ENCODE measurements around the gene SPATA20.

The SPATA20 gene

DNA sequence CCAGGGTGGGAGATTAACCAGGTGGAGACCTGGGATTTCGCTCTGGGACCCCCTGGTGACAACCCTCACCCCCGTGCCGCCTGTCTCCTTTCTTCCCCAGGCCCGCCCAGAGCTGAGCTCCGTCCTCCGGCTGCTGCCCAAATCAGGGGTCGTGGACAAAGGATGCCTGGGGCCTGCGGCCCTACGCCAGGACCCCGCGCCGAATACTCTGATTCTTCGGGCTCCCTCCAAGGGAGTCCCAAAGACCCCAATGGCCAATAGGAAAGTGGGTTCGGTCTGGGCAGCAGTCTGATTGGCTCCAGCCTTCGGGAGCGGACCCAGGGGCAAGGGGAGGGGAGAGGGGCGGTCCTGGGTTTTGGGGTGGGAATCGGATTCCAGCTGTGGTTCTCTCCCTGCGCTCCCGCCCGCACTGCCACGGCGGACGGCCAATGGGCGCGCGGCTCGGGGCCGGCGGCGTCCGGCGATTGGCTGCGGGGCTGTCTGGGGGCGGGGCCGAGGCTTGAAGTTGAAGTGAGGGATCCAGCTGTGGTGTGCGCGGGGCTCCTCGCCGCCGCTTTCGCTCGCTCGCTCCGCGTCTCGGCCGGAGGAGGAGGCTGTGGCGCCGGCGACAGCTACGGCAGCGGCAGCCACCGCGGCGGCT, 13.3 kb downstream of the SPATA20 start, which contains the start of gene CACNA1G:
CACNA1G (plus strand) TSS at position 531 of the 640 bp plus-strand sequence. CDS start 745 bp downstream, outside the sequence.
- DNase-seq: peak; percentile 78

DNA sequence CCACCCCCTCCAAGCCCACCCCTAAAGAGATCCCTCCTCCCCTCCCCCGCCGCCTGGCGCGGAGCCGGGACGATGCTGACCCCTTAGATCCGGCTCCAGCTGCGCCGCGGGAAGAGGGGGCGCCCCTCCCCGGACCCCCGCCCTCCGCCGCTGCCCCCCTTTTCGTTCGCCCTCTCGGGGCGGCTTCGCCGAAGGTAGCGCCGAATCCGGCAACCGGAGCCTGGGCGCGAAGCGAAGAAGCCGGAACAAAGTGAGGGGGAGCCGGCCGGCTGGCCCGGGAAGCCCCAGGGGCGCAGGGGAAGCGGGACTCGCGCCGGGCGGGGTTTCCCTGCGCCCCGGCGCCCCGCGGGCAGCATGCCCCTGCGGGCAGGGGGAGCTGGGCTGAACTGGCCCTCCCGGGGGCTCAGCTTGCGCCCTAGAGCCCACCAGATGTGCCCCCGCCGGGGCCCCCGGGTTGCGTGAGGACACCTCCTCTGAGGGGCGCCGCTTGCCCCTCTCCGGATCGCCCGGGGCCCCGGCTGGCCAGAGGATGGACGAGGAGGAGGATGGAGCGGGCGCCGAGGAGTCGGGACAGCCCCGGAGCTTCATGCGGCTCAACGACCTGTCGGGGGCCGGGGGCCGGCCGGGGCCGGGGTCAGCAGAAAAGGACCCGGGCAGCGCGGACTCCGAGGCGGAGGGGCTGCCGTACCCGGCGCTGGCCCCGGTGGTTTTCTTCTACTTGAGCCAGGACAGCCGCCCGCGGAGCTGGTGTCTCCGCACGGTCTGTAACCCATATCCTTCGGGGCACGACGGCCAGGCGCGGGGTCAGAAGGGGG, 14.2 kb downstream of the SPATA20 start:
- DNase-seq: peak; percentile 12

GRCh38 chr17:50561746-50562141, 14.8 kb downstream of the SPATA20 start:
- DNase-seq: no peak

DNA sequence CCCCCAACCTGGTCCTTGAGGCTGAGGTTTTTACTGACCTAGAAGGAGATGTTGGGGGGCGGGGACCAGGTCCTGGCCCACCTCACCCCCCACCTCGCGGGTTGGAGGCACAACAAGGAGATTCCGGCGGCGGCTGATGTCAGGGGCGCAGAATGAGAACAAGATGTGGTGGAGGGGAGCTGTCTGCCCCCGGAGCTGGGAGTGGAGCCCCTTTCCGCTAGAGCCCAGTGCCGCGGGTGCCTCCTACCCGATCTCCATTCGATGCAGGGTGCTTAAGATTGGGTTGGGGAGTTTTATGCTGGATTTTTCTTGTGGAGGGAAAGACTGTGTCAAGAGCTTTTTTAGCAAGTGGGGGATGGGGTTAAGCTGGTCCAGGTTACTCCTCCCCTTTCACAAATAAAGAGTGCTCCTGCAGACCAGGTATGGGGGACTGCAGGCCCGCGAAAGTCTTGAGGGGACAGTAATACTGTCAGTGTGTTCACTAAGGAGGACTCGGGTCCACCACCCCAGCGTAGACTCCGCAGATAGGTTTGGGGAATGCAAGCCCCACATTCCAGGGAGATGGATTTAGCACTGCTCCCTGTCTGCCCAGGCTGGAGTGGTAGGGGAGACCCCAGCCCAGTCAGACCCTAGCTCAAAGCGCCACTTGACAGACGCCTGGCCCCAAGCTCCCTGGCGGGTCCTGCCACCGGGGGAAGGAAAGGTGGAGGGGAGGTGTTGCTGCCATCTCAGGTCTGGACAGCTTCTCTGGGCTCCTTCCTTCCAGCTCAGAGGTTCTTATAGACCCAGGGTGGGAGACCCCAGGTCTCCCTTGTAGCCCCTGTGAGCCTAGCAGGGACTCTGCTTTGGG, 15.5 kb downstream of the SPATA20 start:
- no peak for DNase-seq

DNA sequence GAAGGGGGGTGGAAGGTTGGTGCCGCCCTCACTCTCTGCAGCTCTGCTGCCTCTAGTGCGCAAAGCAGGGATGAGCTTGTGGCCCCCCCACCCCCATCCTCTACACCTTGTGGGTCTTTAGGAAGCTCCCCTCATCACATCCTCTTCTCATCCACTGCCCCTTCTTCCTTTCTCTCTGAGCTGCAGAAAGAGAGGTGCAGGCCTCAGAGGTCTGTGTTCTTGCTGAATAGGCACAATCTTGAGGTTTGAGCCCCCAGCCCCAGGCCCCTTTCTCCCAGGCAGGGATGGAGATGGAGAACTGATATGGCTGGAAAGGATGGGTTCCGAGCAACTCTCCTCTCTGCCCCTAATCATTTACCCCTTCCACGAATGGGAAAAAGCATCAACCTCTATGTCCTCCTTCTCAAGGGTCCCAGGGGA, 16.1 kb downstream of the SPATA20 start:
- DNase-seq: no peak

- DNase-seq: no peak
Observed at GRCh38 chr17:50564916-50565315, 17.9 kb downstream of the SPATA20 start.

DNA sequence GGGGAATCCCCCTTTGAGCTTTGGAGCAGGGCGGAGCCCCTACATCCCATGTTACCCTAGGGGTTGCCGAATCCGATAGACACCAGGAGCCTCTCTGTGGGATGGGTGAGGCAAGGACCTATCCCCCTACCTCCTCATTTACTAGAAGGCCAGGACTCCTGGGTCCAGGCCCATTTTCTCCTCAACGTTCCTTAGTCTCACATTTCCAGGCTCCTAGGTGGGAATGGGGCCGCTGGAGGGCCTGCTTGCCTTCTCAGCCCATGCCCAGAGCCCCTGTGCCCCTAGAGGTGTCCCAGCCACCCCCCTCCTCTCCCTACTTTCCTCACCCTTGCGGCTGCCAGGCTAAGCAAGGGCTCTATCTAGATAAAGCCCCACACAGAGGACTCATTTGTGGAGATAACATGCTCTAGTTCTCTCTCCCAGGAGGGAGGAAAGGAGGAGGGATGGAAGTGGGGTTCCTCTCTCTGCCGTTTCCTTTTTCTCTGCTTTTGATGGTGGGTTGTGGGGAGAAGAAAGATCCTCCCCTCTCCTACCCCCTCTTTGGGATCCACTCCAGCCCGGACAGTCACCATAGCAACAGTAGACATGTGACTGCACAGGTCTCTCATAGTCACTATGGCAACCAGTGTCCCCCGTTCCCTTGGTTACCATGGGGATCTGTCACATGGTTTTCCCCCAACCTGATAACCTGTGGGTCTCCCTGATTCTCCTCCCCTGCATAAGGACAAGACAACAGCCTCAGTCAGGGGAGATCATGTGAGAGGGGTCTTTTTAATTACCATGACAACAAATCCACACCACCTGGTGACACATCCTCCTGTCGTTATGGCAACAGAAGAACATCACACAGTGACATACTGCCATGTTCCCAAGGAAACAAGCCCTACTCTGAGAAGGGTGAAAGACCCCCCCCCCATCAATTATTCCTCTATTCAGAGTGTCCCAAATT, 18.7 kb downstream of the SPATA20 start:
- no peak for DNase-seq

GRCh38 chr17:50566886-50567285, 19.9 kb downstream of the SPATA20 start:
- no peak for DNase-seq

DNA sequence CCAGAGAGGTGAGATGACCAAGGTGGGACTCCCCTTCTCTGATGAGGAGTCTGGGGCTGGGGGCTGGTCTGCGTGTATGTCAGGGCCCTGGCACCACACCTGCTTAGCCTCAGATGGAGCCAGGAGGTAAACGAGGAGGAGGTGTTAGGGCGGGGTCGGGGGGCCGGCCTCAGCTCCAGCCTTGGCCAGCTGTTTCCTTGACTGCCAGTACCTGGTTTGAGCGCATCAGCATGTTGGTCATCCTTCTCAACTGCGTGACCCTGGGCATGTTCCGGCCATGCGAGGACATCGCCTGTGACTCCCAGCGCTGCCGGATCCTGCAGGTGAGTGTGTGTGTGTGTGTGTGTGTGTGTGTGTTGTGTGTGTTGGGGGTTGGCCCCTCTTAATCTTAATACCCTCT, 21.7 kb downstream of the SPATA20 start:
- no peak for DNase-seq

DNA sequence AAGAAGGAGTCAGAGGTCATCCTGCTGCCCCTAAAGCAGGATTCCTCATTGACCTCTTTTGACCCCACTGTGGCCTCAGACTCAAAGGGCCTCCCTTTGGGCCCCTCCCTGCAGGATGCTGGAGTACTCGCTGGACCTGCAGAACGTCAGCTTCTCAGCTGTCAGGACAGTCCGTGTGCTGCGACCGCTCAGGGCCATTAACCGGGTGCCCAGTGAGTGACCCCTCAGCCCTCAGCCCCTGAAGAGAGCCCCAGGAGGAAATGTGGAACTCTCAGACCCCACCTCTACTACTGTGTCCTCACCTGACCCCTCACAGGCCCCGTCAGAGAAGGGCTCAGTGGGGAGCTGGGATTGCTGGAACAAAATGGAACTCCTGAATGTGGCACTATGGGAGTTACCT, 22.6 kb downstream of the SPATA20 start:
- DNase-seq: no peak

DNA sequence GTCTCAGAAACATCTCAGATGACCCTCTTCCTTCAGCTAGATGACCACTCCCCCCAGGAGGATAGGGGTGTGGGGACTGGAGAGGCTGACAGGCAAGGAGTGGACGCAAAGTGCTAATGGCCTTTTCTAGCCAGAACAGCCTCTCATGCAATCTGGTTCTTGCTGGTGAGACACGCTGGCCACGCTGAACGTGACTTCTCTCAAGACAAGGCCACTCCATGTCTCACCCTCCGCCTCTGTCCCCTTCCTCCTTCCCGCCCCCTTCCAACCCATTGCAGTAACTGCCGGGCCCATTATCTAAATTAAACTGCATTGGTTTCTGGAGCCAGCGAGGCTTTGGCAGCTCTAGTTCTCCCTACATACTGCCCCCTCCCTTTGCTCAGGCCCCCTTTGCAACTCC, 23.1 kb downstream of the SPATA20 start:
- no peak for DNase-seq

DNA sequence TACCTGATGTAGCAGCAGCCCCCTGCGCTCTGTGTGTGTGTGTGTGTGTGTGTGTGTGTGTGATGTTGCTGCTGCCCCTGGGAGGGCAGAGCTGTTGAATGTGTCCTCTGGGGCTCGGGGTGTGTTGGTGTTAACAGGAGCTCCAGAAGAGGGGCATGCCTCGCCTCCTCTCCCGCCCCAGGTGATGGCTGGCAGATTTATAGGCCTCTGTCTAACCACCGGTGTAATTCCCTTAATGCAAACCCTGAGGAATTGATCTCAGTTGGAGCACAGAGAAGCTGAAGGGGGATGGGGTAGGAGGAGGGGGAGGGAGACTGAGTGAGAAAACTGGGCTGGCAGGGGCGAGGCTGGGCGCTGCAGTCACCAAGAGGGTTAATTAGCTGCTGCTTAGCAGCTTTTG, 23.6 kb downstream of the SPATA20 start:
- no peak for DNase-seq

DNA sequence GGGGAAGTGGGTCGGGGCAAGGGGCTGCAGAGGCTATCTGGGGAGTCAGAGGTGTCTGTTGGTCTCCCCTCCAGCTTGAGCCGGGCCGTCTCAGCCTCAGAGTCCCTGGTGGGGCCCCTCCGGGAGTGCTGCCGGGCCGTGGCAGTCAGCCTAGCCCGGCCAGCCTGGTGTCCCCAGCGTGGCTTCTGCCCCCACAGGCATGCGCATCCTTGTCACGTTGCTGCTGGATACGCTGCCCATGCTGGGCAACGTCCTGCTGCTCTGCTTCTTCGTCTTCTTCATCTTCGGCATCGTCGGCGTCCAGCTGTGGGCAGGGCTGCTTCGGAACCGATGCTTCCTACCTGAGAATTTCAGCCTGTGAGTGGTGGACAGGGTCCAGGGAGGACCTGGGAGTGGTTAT, 24.7 kb downstream of the SPATA20 start:
- no peak for DNase-seq

GRCh38 chr17:50572541-50572940, 25.6 kb downstream of the SPATA20 start:
- DNase-seq: no peak

DNA sequence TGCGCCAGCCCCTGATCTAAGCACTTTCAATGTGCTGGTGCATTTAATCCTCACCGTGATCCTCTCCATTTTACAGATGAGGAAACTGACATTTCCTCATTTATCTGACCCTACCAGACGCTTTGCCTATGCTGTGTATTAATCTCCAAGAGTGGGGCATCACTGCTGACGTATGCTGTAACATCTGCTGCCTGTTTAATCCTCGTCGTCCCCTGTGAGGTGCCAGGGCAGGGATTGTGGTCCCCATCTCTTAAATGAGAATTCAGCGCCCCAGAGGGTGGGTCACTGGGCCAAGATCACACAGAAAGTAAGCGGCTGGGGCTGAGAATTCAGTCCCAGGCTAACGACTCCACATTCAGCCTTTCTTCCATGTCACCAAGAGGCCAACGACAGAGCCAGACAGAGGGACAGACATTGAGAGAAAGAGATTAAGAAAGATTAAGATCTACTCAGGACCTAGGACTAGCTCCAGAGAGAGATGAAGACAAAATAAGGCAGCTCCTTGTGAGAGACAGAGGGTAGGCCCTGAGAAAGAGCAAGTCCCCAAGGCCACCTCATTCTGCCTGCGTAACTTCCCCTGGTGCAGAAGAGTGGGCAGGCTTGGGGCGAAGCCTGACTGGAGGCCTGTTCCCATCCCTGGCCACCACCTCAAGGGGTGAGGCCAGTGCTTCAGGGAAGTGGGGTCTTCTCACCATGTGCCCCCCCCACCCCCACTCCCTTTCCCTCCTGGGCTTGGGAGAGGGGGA, 27.1 kb downstream of the SPATA20 start:
- DNase-seq: no peak

- no peak for DNase-seq
Observed at GRCh38 chr17:50575581-50576210, 28.7 kb downstream of the SPATA20 start.

GRCh38 chr17:50576864-50577263, 29.9 kb downstream of the SPATA20 start:
- no peak for DNase-seq

- no peak for DNase-seq
Observed at GRCh38 chr17:50577451-50577954, 30.5 kb downstream of the SPATA20 start.

GRCh38 chr17:50578173-50578572, 31.2 kb downstream of the SPATA20 start:
- no peak for DNase-seq

DNA sequence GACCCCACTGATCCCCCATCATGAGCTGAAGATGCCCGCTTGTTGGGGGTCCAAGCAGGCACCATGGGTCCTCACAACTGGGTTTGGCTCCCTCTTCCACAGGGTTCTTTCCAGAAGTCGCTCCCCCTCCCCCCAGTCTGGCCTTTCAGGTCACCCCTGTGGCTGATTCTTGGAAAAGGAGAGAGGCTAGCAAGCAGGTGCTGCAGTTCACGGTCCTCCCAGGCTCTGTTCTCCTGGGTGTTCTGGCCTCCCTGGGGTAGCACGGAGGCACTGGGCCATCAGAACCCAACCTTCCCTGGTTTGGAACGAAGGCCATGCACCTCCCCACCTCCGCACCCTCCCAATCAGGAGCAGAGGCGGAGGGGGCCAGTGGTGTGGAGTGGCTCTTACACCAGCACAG, 32.4 kb downstream of the SPATA20 start:
- DNase-seq: no peak

DNA sequence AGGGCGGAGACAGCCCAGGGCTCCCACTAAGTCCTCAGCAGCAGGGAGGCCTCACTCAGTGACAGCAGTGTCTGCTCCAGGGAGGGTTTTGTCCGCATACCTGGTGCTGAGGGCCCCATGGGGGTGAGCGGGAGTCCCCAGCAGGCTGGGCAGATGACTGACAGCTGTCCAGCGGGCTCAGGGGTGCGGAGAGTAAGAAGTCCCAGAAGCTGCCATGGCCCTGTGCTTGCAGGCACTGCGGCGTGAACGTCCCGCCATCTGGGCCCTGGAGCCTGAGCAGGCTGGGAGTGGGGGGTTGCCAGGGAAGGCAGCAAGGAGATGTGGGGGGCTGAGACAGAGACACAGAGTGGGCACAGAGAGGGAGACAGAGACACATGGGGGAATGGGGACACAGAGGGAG, 33.7 kb downstream of the SPATA20 start:
- DNase-seq: no peak
